Measurements from ENCODE around the gene SFRP2. TPM values are rescaled to one million over a fixed set of nuclear protein-coding genes. Genes with fewer than 3 reads are reported as not detected.

The SFRP2 gene
- total RNA-seq, 1 donor from 2014 or later: 56.2 TPM

DNA sequence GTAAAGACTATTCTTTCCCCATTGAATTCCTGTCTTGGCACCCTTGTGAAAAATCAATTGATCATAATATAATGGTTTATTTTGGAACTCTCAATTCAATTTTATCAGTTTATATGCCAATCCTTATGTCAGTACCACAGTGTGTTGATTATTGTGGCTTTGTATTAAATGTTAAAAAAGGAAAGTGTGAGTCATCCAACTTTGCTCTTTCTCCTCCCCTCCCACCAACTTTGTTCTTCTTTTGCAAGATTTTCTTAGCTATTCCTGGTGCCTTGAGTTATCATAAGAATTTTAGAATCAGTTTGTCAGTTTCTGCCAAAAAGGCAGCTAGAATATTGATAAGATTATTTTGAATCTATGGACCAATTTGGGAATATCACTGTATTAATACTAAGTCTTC lies 17.8 kb downstream of the SFRP2 start:
- Histone ChIP-seq H3K4me3 (no peak overlapping the region), H3K4me1 (no peaks in the 10 kb centered on the region), H3K9me3 (no peaks in the 10 kb centered on the region), H3K36me3 (no peaks in the 10 kb centered on the region), H3K27me3 (no peaks in the 10 kb centered on the region), H3K27ac (no peak overlapping the region)
- no peak for DNase-seq (ENCODE audit: low spot score in 2 of 2)
- intact Hi-C loops (cut with DNase I): no loop called here
- TF ChIP-seq, protein P1, sequence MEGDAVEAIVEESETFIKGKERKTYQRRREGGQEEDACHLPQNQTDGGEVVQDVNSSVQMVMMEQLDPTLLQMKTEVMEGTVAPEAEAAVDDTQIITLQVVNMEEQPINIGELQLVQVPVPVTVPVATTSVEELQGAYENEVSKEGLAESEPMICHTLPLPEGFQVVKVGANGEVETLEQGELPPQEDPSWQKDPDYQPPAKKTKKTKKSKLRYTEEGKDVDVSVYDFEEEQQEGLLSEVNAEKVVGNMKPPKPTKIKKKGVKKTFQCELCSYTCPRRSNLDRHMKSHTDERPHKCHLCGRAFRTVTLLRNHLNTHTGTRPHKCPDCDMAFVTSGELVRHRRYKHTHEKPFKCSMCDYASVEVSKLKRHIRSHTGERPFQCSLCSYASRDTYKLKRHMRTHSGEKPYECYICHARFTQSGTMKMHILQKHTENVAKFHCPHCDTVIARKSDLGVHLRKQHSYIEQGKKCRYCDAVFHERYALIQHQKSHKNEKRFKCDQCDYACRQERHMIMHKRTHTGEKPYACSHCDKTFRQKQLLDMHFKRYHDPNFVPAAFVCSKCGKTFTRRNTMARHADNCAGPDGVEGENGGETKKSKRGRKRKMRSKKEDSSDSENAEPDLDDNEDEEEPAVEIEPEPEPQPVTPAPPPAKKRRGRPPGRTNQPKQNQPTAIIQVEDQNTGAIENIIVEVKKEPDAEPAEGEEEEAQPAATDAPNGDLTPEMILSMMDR (IDR thresholded peaks at IDR 0.05): no peak

DNA sequence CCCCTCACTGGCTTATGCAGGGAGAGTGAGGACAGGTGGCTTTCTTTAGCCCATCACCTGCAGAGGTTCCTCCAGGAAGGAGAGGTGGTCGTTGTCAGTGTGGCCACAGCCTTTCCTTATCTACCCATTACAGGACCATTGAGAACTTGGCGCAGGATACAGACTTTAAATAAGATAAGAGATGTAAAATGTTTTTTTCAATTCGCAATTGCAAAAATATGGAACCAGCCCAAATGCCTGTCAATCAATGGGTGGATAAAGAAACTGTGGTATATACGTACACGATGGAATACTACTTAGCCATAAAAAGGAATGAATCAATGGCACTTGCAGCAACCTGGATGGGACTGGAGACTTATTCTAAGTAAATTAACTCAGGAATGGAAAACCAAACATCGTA lies 22.1 kb downstream of the SFRP2 start:
- intact Hi-C loops (cut with DNase I): no loop called here

GRCh38 chr4:153765894-153766293 lies 23.0 kb downstream of the SFRP2 start:
- Histone ChIP-seq H3K27me3 (no peaks in the 10 kb centered on the region), H3K4me3 (no peak overlapping the region), H3K27ac (no peak overlapping the region), H3K36me3 (no peaks in the 10 kb centered on the region), H3K9me3 (no peaks in the 10 kb centered on the region), H3K4me1 (no peaks in the 10 kb centered on the region)
- DNase-seq (ENCODE audit: low spot score in 2 of 2): no peak
- TF ChIP-seq, protein P1 (IDR thresholded peaks at IDR 0.05): no peak
- intact Hi-C loops (cut with DNase I): no loop called here

More for the DNA sequence above, 22.1 kb downstream of the SFRP2 start:
- DNase-seq (ENCODE audit: low spot score in 2 of 2): no peak
- no peak overlapping the region for H3K4me3 ChIP-seq
- no peaks in the 10 kb centered on the region for H3K27me3 ChIP-seq
- no peak overlapping the region for H3K27ac ChIP-seq
- H3K9me3 ChIP-seq: no peaks in the 10 kb centered on the region
- TF ChIP-seq, protein P1 (IDR thresholded peaks at IDR 0.05): no peak
- no peaks in the 10 kb centered on the region for H3K36me3 ChIP-seq
- no peaks in the 10 kb centered on the region for H3K4me1 ChIP-seq

GRCh38 chr4:153764601-153765368 lies 24.1 kb downstream of the SFRP2 start:
- H3K4me1 ChIP-seq: no peaks in the 10 kb centered on the region
- H3K9me3 ChIP-seq: no peaks in the 10 kb centered on the region
- no peak for DNase-seq (ENCODE audit: low spot score in 2 of 2)
- no peaks in the 10 kb centered on the region for H3K36me3 ChIP-seq
- no peak overlapping the region for H3K27ac ChIP-seq
- intact Hi-C loops (cut with DNase I): no loop called here
- no peaks in the 10 kb centered on the region for H3K27me3 ChIP-seq
- H3K4me3 ChIP-seq: no peak overlapping the region
- TF ChIP-seq, protein P1 (IDR thresholded peaks at IDR 0.05): no peak

- Histone ChIP-seq H3K27ac (no peak overlapping the region), H3K9me3 (no peaks in the 10 kb centered on the region), H3K4me3 (no peak overlapping the region), H3K4me1 (no peaks in the 10 kb centered on the region), H3K36me3 (no peaks in the 10 kb centered on the region), H3K27me3 (no peaks in the 10 kb centered on the region)
- no peak for DNase-seq (ENCODE audit: low spot score in 2 of 2)
- intact Hi-C loops (cut with DNase I): no loop called here
- TF ChIP-seq, protein P1 (IDR thresholded peaks at IDR 0.05): no peak
These were observed 25.5 kb downstream of the SFRP2 start for GRCh38 chr4:153763404-153763803.
